Left forelimb (tissue), 1 donor: Measurements from ENCODE around the gene CHRM1.
"Not testable (repeated sequence)": the region's sequence is repeated elsewhere in the genome, so short reads cannot be mapped to it uniquely, and the experiment has no call there.

Experiments used
- DNase-seq: peaks from one replicate; pipeline ENCODE4 v3.0.0-alpha.2; 2018; ENCODE audit warnings: low spot score

The CHRM1 gene

DNA sequence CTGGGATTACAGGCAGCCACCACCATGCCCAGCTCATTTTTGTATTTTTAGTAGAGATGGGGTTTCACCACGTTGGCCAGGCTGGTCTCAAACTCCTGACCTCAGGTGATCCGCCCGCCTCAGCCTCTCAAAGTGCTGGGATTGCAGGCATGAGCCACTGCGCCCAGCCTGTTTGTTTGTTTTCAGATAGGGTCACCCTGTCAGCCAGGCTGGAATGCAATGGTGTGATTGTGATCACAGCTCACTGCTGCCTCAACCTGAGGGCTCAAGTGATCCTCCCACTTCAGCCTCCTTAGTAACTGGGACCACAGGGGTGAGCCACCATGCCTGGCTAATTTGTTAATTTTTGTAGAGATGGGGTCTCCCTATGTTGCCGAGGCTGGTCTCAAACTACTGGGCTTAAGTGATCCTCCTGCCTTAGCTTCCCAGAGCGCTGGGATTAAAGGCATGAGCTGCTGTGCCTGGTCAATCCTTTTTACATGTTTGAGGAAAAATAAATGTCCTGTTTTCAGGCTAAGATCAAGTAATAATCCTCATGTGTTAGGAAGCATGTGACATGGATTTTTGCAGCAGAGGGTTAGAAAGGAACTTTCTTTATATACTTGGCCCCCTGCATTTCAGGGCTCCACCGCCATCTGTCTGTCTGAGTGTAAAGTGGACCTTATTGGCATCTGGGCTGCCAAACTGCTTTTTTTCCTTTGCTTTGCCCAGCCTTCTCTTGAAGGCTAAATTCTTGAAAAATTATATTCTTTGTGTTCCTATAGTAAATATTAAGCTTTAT, 45.3 kb downstream of the CHRM1 start:
- no peak for DNase-seq

DNA sequence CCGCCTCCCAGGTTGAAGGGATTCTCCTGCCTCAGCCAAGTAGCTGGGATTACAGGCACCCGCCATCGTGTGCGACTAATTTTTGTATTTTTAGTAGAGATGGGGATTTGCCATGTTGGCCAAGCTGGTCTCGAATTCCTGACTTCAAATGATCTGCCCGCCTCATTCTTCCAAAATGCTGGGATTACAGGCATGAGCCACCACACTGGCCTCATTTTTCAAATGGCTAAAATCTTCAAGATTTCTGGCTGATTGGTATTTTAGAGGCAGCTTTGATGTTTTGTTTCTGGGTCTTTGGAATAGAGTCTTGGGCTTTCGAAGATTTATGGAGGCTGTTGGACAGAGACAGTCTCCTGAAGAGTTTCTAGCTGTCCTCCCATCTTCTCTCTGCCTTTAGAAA, 46.3 kb downstream of the CHRM1 start:
- no peak for DNase-seq

DNA sequence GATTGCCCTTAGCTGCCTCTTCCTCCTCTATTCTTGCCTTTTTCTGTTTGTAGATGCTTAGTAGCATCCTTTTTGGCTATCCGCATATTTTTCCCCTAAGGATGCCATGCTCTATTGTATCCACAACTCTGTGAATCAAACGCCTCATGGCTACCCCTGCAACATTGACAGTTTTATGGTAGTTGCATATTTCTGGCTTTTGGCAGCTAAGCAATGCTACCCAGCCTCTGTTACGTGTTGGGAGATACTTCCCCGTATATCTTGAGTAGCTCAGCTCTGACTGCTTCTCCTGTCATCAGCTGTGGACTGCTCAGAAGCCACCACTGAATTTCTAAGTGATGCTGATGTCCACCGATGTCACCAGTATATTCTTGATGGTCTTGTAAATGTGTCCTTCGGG, 55.5 kb downstream of the CHRM1 start:
- DNase-seq: no peak

DNA sequence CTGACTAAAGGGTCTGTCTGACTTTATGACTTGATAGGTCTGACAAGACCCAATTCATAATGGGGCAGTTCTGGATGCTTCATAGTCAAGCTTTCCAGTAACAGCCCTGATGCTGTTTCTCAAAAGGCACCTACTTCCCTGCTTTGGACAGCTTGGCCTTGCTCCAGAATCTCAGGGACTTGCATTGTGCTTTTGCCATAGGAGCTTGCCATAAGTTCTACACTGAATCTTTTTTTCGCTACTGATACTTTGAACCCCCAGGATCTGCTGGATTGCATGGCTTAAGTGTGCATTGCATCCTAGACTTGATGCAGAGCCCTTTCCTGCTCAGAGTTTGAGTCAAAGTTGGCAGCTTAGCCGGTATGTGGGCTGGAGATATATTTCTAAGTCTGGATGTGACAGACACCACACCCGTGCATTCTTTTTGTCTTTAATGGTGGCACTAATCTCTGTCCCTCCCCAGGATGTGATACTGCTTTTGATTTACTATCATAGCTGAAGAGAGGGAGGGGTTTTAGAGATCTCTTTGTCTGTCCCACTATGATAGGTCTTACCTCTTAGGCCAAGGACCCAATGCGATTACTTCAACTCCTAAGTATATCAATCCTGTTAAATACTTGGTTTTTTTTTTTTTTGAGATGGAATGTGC, 57.4 kb downstream of the CHRM1 start:
- DNase-seq: no peak

DNA sequence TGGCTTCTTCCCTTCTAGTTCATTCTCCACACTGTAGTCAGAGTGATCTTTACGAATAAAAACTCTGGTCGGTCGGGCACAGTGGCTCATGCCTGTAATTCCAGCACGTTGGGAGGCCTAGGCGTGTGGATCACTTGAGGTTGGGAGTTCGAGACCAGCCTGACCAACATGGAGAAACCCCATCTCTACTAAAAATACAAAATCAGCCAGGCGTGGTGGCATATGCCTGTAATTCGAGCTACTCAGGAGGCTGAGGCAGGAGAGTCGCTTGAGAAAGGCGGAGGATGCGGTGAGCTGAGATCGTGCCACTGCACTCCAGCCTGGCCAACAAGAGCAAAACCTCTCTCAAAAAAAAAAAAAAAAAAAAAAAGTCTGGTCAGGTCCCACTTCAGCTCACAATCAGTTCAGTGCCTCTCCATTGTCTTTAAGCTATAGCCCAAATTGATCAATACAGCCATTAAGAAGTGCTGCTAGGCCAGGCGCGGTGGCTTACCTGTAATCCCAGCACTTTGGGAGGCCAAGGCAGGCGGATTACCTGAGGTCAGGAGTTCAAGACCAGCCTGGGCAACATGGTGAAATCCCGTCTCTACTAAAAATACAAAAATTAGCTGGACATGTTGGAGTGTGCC, 59.5 kb downstream of the CHRM1 start:
- not testable (repeated sequence) for DNase-seq

DNA sequence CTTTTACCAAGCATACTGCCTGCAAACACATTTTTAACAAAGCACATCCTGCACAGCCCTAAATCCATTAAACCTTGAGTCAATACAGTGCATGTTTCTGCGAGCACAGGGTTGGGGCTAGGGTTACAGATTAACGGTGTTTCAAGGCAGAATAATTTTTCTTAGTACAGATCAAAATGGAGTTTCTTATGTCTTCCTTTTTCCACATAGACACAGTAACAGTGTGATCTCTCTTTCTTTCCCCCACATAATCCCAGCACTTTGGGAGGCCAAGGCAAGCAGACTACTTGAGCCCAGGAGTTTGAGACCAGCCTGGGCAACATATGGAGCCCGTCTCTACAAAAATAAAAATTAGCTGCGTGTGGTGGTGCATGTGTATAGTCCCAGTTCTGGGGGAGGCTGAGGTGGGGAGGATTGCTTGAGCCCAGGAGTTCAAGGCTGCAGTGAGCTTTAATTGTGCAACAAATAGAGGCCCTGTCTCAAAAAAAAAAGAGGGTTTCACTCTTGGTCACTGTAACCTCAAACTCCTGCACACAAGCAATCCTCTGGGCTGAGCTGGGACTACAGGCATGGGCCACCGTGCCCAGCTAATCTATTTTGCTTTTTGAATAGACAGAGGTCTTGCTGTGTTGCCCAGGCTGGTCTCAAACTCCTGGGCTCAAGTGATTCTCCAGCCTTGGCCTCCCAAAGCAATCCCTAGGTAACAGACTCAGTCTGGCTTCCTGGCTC, 60.2 kb downstream of the CHRM1 start:
- no peak for DNase-seq

DNA sequence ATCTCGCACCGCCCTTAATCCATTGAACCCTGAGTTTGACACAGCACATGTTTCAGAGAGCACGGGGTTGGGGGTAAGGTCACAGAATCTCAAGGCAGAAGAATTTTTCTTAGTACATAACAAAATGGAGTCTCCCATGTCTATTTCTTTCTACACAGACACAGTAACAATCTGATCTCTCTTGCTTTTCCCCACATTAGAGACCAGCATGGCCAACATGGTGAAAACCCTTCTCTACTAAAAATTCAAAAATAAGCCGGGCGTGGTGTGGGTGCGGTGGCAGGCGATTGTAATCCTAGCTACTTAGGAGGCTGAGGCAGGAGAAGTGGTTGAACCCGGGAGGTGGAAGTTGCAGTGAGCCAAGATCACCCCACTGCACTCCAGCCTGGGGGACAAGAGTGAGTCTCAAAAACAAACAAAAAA, 61.9 kb downstream of the CHRM1 start:
- DNase-seq: not testable (repeated sequence)
